ENCODE data around the gene CERS6. TPM values are rescaled to one million over a fixed set of nuclear protein-coding genes. Genes with fewer than 3 reads are reported as not detected.
A peak's percentile ranks its signal among the peaks of the same experiment; 100 is the strongest.

CERS6 gene
- total RNA-seq, 1 experiment from 2014 or later, result 15.1 TPM

DNA sequence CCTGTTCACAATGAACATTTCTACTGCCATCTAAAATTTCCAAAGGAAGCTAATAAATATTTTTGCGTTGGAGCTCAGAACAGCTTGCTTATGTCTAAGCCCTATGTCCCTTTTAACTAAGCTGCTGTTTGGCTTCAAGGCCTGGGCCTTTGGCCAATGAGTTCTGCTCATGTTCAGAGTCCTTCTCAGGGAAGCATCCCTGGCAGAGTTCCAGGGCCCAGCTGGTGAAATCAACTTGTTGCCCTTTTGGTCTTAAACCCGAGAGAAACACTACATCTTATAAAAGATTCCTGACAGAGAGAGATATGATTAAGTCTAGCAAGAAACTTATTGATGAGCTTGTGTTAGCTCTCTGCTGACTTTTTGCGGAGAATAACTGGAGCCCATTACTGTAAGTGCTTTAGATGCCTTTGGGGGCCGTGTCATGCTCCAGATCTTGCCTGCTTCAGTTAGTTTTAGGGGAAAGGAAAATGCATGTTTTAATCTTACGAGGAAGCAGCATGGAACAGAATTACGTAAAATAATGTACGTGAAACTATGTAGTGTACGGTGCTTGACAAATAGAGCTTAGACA is 243.9 kb downstream of the CERS6 start:
- peak; percentile 76 for DNase-seq (ENCODE audit: low read depth)

DNA sequence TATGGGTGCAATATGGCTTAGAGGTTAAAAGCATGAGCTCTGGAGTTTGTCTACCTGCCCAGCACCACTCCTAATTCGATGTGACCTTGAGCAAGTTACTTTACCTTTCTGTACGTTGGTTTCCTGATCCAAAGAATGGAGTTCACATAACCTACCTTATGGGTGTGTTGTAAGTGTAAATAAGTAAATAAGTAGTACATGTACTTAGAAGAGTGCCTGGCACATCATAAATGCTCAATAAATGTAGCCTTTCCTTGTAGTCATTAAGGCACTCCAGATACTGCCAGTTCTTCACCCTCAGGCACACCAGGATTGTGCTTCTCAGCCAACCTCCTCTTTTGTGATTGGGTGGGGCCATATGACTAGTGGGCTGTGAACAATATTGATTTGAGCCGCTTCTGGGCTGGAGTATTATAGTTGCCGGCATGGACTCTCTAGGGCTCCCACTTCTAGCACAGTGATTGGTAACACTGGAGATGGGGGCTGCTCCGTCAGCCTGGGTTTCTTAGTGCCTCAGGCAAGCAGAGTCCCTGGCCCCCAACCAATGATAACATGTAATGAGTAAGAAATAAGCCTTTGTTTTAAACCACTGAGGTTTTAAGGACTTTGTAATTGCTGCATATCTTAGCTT is 244.7 kb downstream of the CERS6 start:
- DNase-seq (ENCODE audit: low read depth), result peak; percentile 59

DNA sequence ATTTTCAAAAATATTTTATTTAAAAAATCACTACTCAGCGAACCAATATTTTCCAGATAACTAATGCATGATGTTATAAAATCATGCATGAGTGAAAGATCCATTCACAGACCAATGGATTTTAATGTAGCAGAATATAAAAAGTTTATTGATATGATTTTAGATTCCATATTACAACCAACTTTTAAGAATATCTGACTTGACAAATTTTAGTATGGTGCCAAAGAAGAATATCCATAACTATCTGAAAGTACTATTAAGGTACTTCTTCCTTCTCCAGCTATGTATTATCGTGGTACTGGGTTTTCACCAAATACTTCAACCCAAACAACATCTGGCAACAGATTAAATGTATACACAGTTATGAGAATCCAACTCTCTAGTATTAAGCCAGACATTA is 246.5 kb downstream of the CERS6 start:
- no peak for DNase-seq (ENCODE audit: low read depth)

DNA sequence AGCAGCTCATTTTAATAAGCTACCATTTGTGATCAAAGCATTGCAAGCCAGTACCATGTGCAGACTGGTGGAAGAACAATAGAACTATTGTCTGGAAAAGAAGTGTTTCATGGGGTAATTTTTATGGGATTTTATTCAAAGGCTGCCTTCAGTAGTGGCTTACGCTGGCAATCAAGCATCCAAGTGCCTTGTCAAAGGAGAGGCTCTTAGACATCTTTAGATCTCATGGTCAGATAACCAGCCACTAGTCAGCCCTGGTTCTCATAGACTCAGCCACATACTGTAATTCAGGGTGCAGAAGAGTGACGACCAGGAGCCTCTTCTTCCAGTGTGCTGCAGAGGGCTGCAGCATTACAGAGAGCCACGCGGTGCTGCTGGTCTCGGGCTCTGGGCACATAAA is 247.9 kb downstream of the CERS6 start:
- DNase-seq (ENCODE audit: low read depth), result peak; percentile 35

DNA sequence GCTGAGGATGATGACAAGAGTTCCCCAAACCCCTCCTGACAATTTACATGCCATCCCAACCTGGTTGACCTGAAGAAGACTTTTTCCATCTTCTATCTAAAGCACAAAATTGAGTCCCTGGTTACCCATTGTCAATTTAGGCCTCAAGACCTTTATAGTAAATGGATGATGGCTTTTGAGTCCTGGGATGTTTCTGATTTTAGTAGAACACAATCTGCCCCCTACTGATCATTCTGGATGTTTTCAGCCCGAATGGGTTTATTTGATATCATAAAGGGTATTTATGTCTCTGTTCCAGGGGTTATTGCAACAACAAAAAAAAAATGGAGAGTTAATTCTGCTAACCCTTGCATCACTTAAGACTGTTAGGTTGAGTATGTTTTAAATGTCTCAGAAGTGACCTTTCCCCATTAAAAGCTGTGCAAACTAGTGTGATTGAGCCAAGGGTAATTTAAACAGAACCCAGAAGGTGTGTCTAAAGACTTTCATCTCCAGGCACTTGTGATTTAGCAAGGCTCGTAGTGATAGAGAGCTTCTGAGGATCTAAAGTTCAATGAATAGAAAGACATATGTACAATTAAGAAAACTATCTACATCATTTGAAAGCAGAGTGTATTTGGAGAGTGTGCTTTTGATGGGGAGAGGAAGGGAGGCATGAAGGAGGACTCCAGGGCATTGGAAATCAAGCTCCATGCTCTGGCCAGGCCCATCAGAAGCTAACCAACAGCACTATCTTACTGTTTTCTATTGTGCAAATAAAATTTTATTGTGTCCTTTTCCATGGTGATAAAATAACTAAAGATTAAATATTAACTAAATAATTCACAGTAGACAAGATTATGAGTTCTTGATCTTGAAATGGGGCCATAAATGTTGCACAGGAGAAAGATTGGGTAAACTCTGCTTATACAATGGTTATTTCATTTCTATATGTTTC is 249.7 kb downstream of the CERS6 start:
- no peak for DNase-seq (ENCODE audit: low read depth)

DNA sequence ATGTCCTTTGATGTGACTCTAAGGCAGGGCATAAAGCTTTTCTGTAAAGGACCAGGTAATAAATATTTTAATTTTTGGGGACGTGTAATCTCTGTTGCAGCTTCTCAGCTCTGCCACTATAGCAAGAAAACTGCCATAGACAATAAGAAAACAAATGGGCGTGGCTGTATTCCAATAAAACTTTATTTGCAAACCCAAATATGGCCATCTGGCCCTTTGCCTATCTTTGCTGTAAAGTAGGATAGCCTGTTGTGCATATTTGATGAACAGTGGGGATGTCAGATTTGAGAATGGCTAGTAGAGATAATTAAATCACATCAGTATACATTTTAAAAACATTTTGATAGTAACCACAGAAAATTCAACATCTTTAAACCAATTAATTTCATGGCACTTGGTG is 250.7 kb downstream of the CERS6 start:
- DNase-seq (ENCODE audit: low read depth), result no peak

DNA sequence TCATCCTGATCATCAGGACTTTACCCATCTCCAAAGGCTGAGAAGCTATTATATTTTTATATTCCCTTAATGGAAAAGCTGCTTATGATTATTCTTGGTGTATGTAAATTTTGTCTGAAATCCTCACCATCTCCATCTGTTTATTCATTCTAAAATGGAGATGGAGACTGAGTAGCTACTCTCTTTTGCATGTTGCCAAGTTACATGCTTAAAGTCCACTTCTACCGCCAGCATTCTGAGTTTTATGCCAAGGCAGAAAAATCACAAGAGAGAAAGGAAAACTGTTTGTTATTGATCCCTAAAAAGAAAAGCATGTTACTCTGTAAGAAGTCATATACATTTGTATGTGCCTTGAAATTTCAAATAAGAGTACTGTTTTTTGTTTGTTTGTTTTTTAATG is 252.0 kb downstream of the CERS6 start:
- DNase-seq (ENCODE audit: low read depth), result no peak

DNA sequence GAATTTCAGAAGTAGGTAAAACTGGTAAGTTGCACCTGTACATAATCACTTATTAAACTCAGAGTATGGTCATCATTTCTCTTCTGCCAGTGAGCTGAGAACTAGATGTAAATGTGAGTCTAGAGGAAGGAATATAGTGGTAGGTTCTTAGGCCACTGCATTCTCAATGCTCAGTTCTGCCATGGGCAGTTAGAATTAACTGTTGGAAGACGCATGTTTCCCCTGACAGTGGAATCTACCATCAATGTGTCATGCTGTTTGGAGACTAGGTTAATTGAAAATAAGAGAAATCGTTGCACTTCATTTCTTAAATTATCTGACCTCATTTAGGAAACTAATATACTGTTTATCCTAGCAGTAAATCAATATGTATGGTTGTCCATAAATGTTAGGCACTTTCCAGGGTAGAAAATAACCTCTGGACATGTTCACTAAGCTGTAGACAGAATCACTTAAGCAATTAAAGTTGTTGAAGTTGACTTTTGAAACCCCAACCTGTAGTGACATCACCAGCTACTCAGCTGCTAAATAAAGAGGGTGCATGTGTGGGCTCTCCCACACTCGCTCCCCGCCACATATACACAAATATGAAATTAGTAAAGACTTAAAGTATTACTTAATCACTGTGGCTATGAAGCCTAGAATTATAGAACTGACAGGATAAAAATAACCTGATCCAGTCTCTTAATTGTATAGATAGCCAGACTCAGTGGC is 254.8 kb downstream of the CERS6 start:
- no peak for DNase-seq (ENCODE audit: low read depth)

DNA sequence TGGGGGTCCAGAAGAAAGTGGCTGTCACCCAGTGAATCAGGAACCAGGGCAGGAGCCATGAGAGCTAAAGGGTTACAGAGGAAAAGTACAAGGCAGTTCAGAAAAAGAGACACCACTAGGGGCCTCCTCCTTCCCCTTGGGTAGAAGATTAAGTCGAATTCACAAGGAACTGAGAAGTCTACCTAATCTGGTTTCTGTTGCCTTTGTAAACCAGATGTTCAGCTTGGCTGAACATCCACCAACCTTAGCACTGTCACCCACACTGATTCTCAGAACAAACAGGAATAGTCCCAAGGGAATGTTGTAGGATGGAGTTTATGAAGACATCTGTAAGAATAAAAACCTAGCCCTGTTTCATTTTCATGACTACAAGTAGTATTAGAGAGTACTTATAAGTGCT is 256.0 kb downstream of the CERS6 start:
- DNase-seq (ENCODE audit: low read depth), result peak; percentile 14

DNA sequence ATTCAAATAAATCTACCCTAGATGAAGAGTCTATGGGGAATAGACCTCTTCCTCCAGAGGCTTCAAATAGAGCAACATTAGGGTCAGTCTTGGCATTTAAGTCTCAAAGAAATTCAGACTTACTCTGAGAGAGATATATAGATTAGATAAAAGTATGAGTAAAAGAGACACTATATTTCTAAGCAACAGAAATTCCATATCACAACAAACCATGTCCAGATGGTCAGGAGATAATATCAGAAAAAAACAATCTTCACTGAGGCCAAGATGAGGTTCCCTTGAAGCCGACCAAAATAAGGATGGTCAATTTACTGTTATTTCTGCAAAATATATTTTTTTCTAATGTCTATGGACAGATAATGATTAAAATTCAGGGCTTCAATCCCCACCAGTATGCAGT is 257.3 kb downstream of the CERS6 start:
- no peak for DNase-seq (ENCODE audit: low read depth)

DNA sequence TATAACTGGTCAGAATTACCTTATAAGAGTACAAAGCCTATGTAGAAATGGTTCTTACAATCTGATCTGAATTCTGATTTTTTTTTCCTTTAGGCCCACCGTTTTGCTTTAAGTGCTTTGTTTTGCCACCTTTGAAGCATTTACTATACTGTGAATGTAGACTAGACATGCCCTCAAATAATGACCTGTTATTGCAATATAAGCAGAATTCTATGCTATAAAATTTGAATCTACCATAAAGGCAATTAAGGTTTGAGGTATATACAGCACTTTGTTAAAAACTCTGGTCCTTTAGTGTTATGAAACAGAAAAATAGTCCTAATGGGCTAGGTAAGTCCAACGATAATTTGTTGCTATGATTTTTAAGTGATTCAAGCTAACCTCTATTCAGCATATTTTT is 259.8 kb downstream of the CERS6 start:
- DNase-seq (ENCODE audit: low read depth), result no peak

DNA sequence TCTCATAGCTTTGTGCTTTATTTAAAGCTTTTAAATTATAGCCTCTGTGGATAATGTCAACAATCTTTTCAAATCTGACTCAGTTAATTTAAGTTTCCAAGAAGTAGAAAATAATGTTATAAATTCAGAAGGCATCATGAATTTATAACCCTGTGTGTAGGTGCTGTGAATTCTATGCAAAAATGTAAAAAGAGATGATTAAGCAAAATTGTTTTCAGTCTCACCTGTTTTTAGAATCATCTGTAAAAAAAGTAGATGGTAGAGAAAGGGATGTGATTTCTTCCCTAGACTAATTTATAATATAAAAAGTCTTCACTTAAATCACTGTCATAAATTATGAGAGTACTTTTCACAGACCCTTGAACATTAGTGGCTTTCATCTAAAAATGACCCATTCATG is 260.8 kb downstream of the CERS6 start:
- DNase-seq (ENCODE audit: low read depth), result no peak

DNA sequence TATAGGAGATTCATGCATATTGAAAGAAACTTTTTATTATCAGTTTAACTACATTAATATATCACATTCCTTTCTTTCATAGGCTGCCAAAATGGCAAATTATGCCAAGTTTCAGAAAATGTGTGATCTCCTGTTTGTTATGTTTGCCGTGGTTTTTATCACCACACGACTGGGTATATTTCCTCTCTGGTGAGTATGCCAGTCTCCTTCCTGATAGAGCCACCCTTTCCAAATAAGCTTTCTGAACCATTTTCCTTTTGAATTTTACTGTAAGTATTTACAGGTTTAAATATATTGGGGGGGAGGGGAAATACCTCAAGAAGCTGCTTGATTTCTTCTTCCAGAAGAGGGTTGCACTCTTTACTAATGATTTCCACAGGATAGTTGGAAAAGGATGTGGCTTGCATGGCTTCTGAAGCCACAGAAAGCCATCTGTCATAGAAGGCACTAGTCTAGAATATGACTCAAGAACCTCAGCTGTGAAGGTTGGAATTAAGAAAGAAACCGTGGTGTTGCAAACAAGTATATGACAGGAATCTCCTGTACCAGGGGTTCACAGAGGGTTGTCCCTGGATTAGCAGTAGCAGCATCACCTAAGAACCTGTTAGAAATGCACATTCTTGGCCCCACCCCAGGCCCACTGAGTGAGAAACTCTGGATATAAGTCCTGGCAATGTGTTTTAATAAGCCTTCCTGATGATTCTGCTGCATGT is 261.9 kb downstream of the CERS6 start:
- DNase-seq (ENCODE audit: low read depth), result peak; percentile 30

DNA sequence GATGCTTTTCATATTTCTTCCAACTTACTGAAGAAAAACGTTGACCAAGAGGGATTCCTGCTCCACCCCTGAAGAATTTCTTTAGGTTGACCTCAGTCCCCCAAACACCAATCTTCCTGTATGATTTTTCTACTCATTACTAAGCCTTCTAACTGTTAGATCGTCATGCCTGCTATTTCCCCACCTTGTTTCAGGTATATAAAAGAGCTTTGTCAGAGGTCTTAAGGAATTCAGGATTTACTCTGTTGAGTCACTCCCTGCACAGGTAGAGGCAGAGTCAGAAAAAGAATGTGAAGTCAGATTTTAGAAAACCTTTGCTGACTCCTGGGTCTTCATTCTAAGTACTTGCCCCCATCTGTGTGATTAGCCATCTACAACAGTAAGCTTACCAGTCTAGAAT is 262.6 kb downstream of the CERS6 start:
- no peak for DNase-seq (ENCODE audit: low read depth)

DNA sequence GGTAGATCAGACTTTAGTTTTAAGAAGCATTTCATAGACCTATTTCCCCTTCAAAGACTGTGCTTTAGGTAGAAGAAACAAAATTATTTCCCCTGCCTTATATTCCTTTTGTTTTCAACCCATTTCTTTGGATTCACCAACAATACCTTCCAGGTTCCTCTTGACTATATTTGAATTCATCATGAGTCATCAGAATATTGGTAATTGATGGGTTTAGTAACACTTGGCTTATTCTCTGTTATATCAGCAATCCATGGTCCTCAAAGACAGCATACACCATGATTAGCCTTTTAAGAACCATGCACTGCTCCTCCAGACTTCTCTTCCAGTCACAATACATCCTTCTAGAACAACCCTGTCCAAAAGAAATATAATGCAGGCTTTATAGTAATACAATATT is 263.4 kb downstream of the CERS6 start:
- DNase-seq (ENCODE audit: low read depth), result no peak

DNA sequence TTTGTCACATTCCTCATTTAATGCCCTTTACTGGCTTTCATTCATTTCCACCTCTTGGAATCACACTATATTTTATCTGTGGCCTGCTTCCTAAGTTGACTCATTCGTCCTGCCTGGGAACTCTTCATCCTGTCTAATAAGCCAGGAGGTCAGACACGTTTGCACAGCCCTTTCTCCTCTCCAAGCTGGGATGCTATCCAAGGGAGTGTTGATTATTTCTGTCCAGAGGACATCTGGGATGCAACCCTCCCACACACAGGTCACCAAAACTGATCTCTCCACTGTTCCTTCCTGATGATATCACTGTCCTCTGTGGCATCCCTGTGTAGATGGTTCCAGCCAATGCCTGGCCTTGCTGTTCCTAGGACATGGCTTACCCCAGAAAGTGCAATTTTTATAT is 266.5 kb downstream of the CERS6 start:
- DNase-seq (ENCODE audit: low read depth), result peak; percentile 87

DNA sequence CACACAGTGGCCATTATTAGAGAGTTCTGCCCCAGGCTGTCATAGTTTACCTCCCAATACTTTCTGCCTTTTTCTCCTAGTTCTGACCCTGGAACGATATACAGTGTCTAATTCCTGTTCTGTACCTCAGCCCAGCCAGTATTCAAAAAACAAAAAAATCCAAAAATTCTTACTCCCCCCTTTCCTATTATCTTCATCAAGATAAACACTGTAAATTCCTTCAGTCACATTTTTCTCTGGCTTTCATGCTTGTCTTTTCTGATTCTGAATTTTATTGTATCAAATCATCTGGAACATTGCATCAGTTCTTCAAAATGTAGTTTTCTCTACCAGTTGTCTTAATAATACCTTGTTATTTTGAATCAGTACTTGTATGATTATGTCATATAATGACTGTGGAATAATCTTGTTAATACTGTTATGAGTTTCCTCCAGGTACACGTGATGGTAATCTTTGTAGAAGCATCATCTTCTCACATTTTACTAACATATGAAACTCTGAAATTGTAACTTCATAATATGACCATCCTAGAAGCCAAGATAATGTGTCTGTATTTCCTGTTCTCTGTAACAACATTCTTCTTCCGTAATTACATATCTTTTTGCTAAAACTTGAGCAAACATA is 267.3 kb downstream of the CERS6 start:
- DNase-seq (ENCODE audit: low read depth), result no peak

DNA sequence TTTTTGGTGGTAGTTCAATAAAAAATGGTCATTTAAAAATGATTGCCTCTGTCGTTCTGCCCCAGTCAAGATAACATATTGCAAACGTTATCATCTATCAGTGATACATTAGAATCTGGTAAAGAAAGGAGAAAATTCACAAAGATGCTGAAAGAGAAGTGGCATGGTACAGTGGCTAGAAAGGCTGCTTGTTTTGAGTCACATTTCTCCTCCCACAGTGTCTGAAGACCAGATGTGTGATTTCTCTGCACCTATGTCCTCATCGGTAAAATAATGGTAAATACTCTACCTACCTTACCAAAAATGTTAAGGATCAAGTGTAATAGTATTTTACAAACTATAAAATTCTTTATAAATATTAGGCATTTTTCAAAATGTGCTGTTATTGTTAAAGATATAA is 270.3 kb downstream of the CERS6 start:
- no peak for DNase-seq (ENCODE audit: low read depth)

DNA sequence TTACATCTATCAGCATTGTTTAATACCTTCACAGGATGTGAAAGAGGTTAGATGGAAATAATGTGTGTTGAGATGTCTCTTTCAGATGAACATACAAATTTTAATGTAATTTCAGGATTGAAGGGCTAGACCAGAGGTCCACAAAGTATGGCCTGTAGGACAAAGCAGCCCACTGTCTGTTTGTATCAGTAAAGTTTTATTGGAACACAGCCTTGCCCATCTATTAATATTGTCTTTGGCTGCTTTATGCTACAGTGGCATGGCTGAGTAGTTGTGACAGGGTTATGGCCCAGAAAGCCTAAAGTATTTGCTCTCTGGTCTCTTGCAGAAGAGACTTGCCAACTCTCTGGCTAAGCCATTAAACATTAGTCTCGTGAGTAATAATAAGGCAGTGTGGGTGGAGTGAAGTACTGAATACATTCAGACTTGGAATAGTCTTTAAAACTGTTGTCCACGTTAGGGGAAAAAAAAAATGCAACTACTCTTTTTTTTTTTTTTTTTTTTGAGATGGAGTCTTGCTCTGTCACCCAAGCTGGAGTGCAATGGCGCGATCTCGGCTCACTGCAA is 271.9 kb downstream of the CERS6 start:
- DNase-seq (ENCODE audit: low read depth), result no peak

DNA sequence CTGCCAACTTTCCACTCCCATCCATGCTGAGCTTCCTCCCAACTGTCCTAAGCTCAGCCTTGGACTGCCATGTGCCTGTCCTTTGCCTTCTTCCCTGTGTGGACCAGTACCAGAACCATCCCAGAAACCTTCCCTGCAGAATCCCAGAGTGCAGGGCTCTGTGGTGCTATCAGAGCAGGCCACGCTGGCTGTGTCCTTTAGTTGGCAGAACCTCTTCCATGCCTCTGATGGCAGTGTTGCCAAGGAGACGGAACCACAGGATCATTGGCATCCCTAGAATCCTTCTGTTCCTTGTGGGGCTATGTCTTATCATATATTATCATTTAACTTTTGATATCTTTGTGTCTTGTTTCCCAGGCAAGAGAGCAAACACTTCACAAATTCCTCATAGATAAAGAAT is 273.4 kb downstream of the CERS6 start:
- no peak for DNase-seq (ENCODE audit: low read depth)

DNA sequence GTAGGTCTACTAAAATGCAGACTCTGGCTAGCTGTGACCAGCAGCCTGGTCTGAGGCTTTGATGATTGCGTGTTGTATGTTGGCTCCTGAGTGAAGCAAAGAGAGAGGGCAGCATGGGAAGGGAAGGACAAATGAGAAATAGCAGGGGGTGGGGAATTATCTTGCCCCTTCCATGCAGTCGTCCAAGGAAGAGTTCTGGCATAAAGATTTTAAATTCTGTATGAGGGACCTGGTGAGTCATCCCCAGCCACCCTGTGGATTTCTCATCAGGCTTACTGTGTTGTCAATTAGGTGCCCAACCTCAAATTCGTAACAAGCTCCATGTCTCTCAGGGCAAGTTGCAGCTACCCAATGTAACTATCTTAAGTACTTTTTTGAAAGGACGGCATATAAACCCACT is 274.3 kb downstream of the CERS6 start:
- peak; percentile 13 for DNase-seq (ENCODE audit: low read depth)

All from RPMI7951 (cell line).